OCI-LY1 (cell line): ENCODE measurements around the gene ZNF555.
"Not testable (repeated sequence)": the region's sequence is repeated elsewhere in the genome, so short reads cannot be mapped to it uniquely, and the experiment has no call there.

Experiments
- H2AFZ ChIP-seq: fragments of 200-600 bp; sonication (generic), shearing (Covaris generic); 2 replicates; pipeline ENCODE4 v1.6.0; 2014; ENCODE audit warnings: antibody characterized with exemption, mild to moderate bottlenecking, low read length
- H3F3A ChIP-seq: fragments of 200-600 bp; sonication (generic), shearing (Covaris generic); 2 replicates; pipeline ENCODE4 v1.6.0; 2014; ENCODE audit warnings: mild to moderate bottlenecking, antibody characterized with exemption, low read length, moderate library complexity; ENCODE audit not compliant: insufficient read depth
- H3K27ac ChIP-seq: fragments of 200-600 bp; sonication (generic); 2 replicates; pipeline ENCODE4 v1.5.1; 2014; ENCODE audit warnings: low read length, mixed run types, mild to moderate bottlenecking, low read depth; ENCODE audit not compliant: poor library complexity, severe bottlenecking
- H3K27me3 ChIP-seq: fragments of 200-600 bp; sonication (generic); 2 replicates; pipeline ENCODE4 v1.6.0; 2014; ENCODE audit warnings: antibody characterized with exemption, mild to moderate bottlenecking, low read length, moderate library complexity; ENCODE audit not compliant: insufficient read depth
- H3K36me3 ChIP-seq: fragments of 200-600 bp; sonication (generic); 2 replicates; pipeline ENCODE4 v1.6.1; 2014; ENCODE audit warnings: mild to moderate bottlenecking, antibody characterized with exemption, low read length, moderate library complexity, mixed read lengths; ENCODE audit not compliant: insufficient read depth
- H3K4me1 ChIP-seq: fragments of 200-600 bp; sonication (generic); 2 replicates; pipeline ENCODE4 v1.5.1; 2014; ENCODE audit warnings: mild to moderate bottlenecking, low read length, moderate library complexity; ENCODE audit not compliant: insufficient read depth, severe bottlenecking
- H3K4me2 ChIP-seq: fragments of 200-600 bp; sonication (generic), shearing (Covaris generic); 2 replicates; pipeline ENCODE4 v1.6.1; 2014; ENCODE audit warnings: low read length
- H3K4me3 ChIP-seq: fragments of 200-600 bp; sonication (generic); 2 replicates; pipeline ENCODE4 v1.5.1; 2014; ENCODE audit warnings: low read length, low read depth, mild to moderate bottlenecking, mixed read lengths; ENCODE audit not compliant: poor library complexity, severe bottlenecking
- H3K79me2 ChIP-seq: fragments of 200-600 bp; shearing (Covaris generic); 2 replicates; pipeline ENCODE4 v1.6.1; 2016; ENCODE audit warnings: mixed run types, low read length, mixed read lengths; ENCODE audit not compliant: insufficient read depth
- H3K9ac ChIP-seq: fragments of 200-600 bp; sonication (generic), shearing (Covaris generic); 2 replicates; pipeline ENCODE4 v1.6.1; 2014; ENCODE audit warnings: mild to moderate bottlenecking, low read length, mixed read lengths
- H3K9me2 ChIP-seq: fragments of 200-600 bp; sonication (generic), shearing (Covaris generic); 2 replicates; pipeline ENCODE4 v1.6.1; 2014; ENCODE audit warnings: low read depth, mild to moderate bottlenecking, low read length, mixed read lengths
- H3K9me3 ChIP-seq: fragments of 200-600 bp; shearing (Covaris generic); 2 replicates; pipeline ENCODE4 v1.6.1; 2014; ENCODE audit warnings: low read length, mixed read lengths
- H4K20me1 ChIP-seq: fragments of 200-600 bp; sonication (generic), shearing (Covaris generic); 2 replicates; pipeline ENCODE4 v1.6.0; 2016; ENCODE audit warnings: mild to moderate bottlenecking, low read length; ENCODE audit not compliant: insufficient read depth
- EZH2 ChIP-seq: fragments of 200-600 bp; sonication (generic), shearing (Covaris generic); IDR thresholded peaks from 2 replicates; pipeline ENCODE4 v1.8.0; 2017; ENCODE audit warnings: borderline replicate concordance, mixed run types, mild to moderate bottlenecking, antibody characterized with exemption, low read length, moderate library complexity, mixed read lengths
- TF ChIP-seq, protein P1 (sequence below): fragments of 200-600 bp; sonication (generic), shearing (Covaris generic); IDR thresholded peaks from 2 replicates; pipeline ENCODE4 v1.5.1; 2017; ENCODE audit warnings: mild to moderate bottlenecking, antibody characterized with exemption, low read length, moderate library complexity, mixed read lengths

Gene ZNF555

DNA sequence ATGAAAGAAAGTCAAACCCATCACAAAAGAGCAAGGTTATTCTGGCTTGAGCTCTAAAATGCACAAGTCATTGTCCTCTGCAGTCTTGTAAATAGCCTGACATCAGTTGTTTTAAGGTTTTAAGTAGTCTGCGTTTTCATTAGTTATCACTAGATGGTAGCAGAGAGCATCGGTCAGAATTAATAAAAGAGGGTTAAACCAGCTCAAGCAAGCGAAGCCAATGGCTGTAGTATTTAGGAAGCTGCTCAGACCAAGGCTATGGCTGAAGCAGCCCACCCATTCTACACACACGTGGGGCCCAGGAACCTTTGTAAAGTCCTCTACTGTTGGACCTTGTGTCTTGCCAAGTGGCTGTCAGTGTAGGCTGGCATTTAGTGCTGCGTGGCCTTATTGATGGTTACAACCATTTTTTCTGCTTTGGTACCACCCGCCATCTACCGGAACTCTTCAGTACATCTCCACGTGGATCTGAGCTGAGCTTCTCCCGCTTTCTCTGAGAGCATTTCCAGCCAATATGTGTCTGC lies 46.2 kb downstream of the ZNF555 start:
- TF ChIP-seq, protein P1, sequence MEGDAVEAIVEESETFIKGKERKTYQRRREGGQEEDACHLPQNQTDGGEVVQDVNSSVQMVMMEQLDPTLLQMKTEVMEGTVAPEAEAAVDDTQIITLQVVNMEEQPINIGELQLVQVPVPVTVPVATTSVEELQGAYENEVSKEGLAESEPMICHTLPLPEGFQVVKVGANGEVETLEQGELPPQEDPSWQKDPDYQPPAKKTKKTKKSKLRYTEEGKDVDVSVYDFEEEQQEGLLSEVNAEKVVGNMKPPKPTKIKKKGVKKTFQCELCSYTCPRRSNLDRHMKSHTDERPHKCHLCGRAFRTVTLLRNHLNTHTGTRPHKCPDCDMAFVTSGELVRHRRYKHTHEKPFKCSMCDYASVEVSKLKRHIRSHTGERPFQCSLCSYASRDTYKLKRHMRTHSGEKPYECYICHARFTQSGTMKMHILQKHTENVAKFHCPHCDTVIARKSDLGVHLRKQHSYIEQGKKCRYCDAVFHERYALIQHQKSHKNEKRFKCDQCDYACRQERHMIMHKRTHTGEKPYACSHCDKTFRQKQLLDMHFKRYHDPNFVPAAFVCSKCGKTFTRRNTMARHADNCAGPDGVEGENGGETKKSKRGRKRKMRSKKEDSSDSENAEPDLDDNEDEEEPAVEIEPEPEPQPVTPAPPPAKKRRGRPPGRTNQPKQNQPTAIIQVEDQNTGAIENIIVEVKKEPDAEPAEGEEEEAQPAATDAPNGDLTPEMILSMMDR = peak; percentile 47
- TF ChIP-seq EZH2 = no peak
- Histone ChIP-seq H3K9ac (no peak overlapping the region), H3K36me3 (no peaks in the 10 kb centered on the region), H3K27me3 (no peaks in the 10 kb centered on the region; the same call in 1 of the 2 replicates), H3K9me3 (no peaks in the 10 kb centered on the region), H3K9me2 (no peaks in the 10 kb centered on the region), H3K27ac (no peak overlapping the region), H3K4me2 (no peak overlapping the region), H3F3A (no peaks in the 10 kb centered on the region), H4K20me1 (no peaks in the 10 kb centered on the region), H3K4me3 (no peak overlapping the region), H2AFZ (no peak overlapping the region), H3K79me2 (no peaks in the 10 kb centered on the region), H3K4me1 (no peaks in the 10 kb centered on the region)

DNA sequence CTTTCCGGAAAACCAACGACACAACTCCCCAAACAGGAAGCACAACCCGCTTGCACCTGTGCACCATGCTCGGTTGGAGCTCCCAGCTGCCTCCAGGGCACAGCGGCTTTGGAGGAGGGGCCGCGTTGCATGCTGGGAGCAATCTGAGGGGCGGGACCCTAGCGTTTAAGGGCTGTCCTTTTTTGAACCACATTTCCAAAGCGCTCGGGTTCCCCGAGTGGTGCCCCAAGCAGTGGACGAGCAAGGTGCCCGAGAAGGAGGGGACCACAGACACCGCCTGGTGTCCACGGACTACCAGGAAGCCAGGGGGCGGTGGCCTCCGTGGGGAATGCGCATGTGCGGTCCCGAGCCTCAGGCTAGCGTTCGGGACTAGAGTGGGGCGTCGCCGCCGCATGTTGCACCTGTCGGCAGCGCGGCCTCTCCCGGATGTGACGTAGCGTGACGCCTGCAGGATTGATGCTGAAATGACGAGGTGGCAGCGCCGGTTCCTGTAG lies 47.5 kb downstream of the ZNF555 start:
- Histone ChIP-seq H3K79me2 (no peaks in the 10 kb centered on the region), H3K9me3 (no peaks in the 10 kb centered on the region), H2AFZ (no peak overlapping the region), H3K27ac (no peak overlapping the region), H3K4me1 (no peaks in the 10 kb centered on the region), H3K9me2 (no peaks in the 10 kb centered on the region), H3K27me3 (no peaks in the 10 kb centered on the region; the same call in 1 of the 2 replicates), H3F3A (no peaks in the 10 kb centered on the region), H3K36me3 (no peaks in the 10 kb centered on the region), H3K4me3 (no peak overlapping the region), H3K4me2 (no peak overlapping the region), H3K9ac (no peak overlapping the region), H4K20me1 (no peaks in the 10 kb centered on the region)
- TF ChIP-seq EZH2 = no peak
- TF ChIP-seq, protein P1 = no peak

- H4K20me1 ChIP-seq, H3K4me2 ChIP-seq, H3K4me1 ChIP-seq, H3K27me3 ChIP-seq, H3F3A ChIP-seq, H2AFZ ChIP-seq, H3K36me3 ChIP-seq, H3K9ac ChIP-seq, H3K79me2 ChIP-seq, H3K9me3 ChIP-seq, H3K27ac ChIP-seq, H3K4me3 ChIP-seq, H3K9me2 ChIP-seq: not testable (repeated sequence)
Measured at GRCh38 chr19:2890531-2890930, 49.3 kb downstream of the ZNF555 start.

DNA sequence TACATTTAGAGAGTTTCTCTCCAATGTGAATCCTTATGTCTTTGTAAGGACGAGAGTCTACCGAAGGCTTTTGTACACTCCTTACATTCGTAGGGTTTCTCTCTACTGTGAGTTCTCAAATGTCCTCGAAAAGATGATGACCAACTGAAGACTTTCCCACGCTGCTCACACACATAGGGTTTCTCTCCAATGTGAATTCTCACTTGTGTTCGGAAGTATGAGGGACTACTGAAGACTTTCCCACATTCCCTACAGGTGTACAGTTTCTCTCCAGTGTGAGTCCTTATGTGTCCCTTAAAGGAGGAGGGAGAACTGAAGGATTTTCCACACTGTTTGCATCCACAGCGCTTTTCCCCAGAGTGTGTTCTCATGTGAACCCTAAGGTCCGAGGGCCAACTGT lies 55.4 kb downstream of the ZNF555 start:
- H3K79me2 ChIP-seq = no peaks in the 10 kb centered on the region
- no peak overlapping the region for H3K4me2 ChIP-seq
- H3K9ac ChIP-seq = no peak overlapping the region
- H3K27ac ChIP-seq = no peak overlapping the region
- H3K9me2 ChIP-seq = no peaks in the 10 kb centered on the region
- no peak overlapping the region for H3K4me3 ChIP-seq
- no peaks in the 10 kb centered on the region for H3K4me1 ChIP-seq
- no peaks in the 10 kb centered on the region for H3F3A ChIP-seq
- H2AFZ ChIP-seq = no peak overlapping the region
- H3K27me3 ChIP-seq = no peaks in the 10 kb centered on the region
- no peaks in the 10 kb centered on the region for H3K36me3 ChIP-seq
- 0 out of 2 replicates have a peak, but pooled peaks cover 5% of the 10 kb centered on the region for H3K9me3 ChIP-seq
- H4K20me1 ChIP-seq = no peaks in the 10 kb centered on the region
- no peak for TF ChIP-seq EZH2
- TF ChIP-seq, protein P1 = no peak
